ENCODE measurements around the gene EGFL6.

The EGFL6 gene

GRCh38 chrX:13569479-13570260 is at the start of gene EGFL6:
Gene EGFL6, plus strand, starts transcription at chrX:13569601. Its CDS starts 261 bp downstream, at chrX:13569862.
- DNase-seq, result no peak

- DNase-seq, result no peak
These were observed 49.0 kb upstream of the EGFL6 start for GRCh38 chrX:13520351-13520750.

- DNase-seq, result no peak
These were observed 48.5 kb upstream of the EGFL6 start for GRCh38 chrX:13520936-13521335.

GRCh38 chrX:13522811-13523210 is 46.6 kb upstream of the EGFL6 start:
- DNase-seq, result no peak

GRCh38 chrX:13533726-13534125 is 35.7 kb upstream of the EGFL6 start:
- DNase-seq, result no peak

- no peak for DNase-seq
These were observed 33.8 kb upstream of the EGFL6 start for GRCh38 chrX:13535376-13536165.

- DNase-seq, result no peak
These were observed 32.9 kb upstream of the EGFL6 start for GRCh38 chrX:13536551-13536950.

- DNase-seq, result no peak
These were observed 31.0 kb upstream of the EGFL6 start for GRCh38 chrX:13538414-13538813.

- no peak for DNase-seq
These were observed 28.8 kb upstream of the EGFL6 start for GRCh38 chrX:13540602-13541001.

GRCh38 chrX:13545726-13546125 is 23.7 kb upstream of the EGFL6 start:
- no peak for DNase-seq

- no peak for DNase-seq
These were observed 21.7 kb upstream of the EGFL6 start for GRCh38 chrX:13547671-13548070.

GRCh38 chrX:13550346-13550745 is 19.1 kb upstream of the EGFL6 start:
- no peak for DNase-seq

- DNase-seq, result no peak
These were observed 17.8 kb upstream of the EGFL6 start for GRCh38 chrX:13551610-13552009.

GRCh38 chrX:13552892-13553291 is 16.5 kb upstream of the EGFL6 start:
- DNase-seq, result no peak

GRCh38 chrX:13565511-13565910 is 3.9 kb upstream of the EGFL6 start:
- DNase-seq, result no peak

GRCh38 chrX:13570261-13570605 is 832 bp downstream of the EGFL6 start:
- no peak for DNase-seq

GRCh38 chrX:13571136-13571535 is 1.7 kb downstream of the EGFL6 start:
- DNase-seq, result no peak

- no peak for DNase-seq
These were observed 5.2 kb downstream of the EGFL6 start for GRCh38 chrX:13574600-13574999.

GRCh38 chrX:13579661-13580060 is 10.3 kb downstream of the EGFL6 start:
- no peak for DNase-seq

- no peak for DNase-seq
These were observed 12.2 kb downstream of the EGFL6 start for GRCh38 chrX:13581554-13581953.

- DNase-seq, result no peak
These were observed 18.5 kb downstream of the EGFL6 start for GRCh38 chrX:13587786-13588477.

- DNase-seq, result no peak
These were observed 20.8 kb downstream of the EGFL6 start for GRCh38 chrX:13590207-13590606.

GRCh38 chrX:13590914-13591313 is 21.5 kb downstream of the EGFL6 start:
- DNase-seq, result no peak

GRCh38 chrX:13597874-13598273 is 28.5 kb downstream of the EGFL6 start:
- no peak for DNase-seq
